ENCODE results near the gene PHLDA2.

GRCh38 chr11:2921742-2922493, 7.3 kb downstream of the PHLDA2 start:
- TF ChIP-seq ZNF174 (CRISPR knock-in tag; IDR thresholded peaks at IDR 0.05), result no peak
- no peak for TF ChIP-seq KAT7 (CRISPR knock-in tag; IDR thresholded peaks at IDR 0.05; ENCODE audit: borderline replicate concordance)
- TF ChIP-seq ZFX (CRISPR knock-in tag; IDR thresholded peaks at IDR 0.05), result no peak
- TF ChIP-seq CTCF (IDR thresholded peaks at IDR 0.05 in 2 of 3, conservative IDR thresholded peaks at IDR 0.05 in 1 of 3; ENCODE audit: insufficient read depth in 2 of 3, low read depth in 1 of 3, low read length in 3 of 3), result no peak
- no peak for TF ChIP-seq POLR2A (conservative IDR thresholded peaks at IDR 0.05)
- no peak for TF ChIP-seq NFIC (IDR thresholded peaks at IDR 0.05)
- TF ChIP-seq RFX5 (IDR thresholded peaks at IDR 0.05; ENCODE audit: low read depth, low read length), result no peak
- no peak for TF ChIP-seq EP300 (IDR thresholded peaks at IDR 0.05; ENCODE audit: low read length)
- TF ChIP-seq ZNF263 (CRISPR knock-in tag; IDR thresholded peaks at IDR 0.05; ENCODE audit: borderline replicate concordance), result no peak
- no peak for TF ChIP-seq HCFC1 (IDR thresholded peaks at IDR 0.05; ENCODE audit: low read depth, low read length)
- no peak for TF ChIP-seq NR2C2 (CRISPR knock-in tag; IDR thresholded peaks at IDR 0.05)
- no peak for TF ChIP-seq NR2C2 (tag; IDR thresholded peaks at IDR 0.05)
- TF ChIP-seq MED1 (CRISPR knock-in tag; IDR thresholded peaks at IDR 0.05; ENCODE audit: borderline replicate concordance), result no peak

Measured in K562 (cell line).